ENCODE measurements around the gene RCBTB2. TPM values are rescaled to one million over a fixed set of nuclear protein-coding genes. Genes with fewer than 3 reads are reported as not detected.
A peak's percentile ranks its signal among the peaks of the same experiment; 100 is the strongest.
"Not testable (repeated sequence)": the region's sequence is repeated elsewhere in the genome, so short reads cannot be mapped to it uniquely, and the experiment has no call there.

Gene RCBTB2
- total and polyA plus RNA-seq, 3 donors from 2014 or later, result 10.0 to 15.6 (median 12.2) TPM

- Histone ChIP-seq H3K27ac (no peak overlapping the region), H3K4me3 (no peak overlapping the region), H3K9me3 (no peaks in the 10 kb centered on the region), H3K4me1 (peaks cover 5% of the 10 kb centered on the region), H3K27me3 (no peaks in the 10 kb centered on the region), H3K36me3 (ENCODE audit: low read depth, missing control alignments) (no peaks in the 10 kb centered on the region)
- no peak for TF ChIP-seq CTCF (IDR thresholded peaks at IDR 0.05)
- no peak for TF ChIP-seq POLR2A (IDR thresholded peaks at IDR 0.05)
- no peak for DNase-seq
- intact Hi-C loops (cut with DNase I; ENCODE audit: low total_unique reads), result no loop called here
- 62 to 67% methylated on average over 4 of the region's 4 CpGs for WGBS, 2 donors
Observed at GRCh38 chr13:48476686-48477085, 56.2 kb downstream of the RCBTB2 start.

- H3K9me3 ChIP-seq, result no peaks in the 10 kb centered on the region
- peaks cover 3% of the 10 kb centered on the region for H3K4me1 ChIP-seq
- H3K27ac ChIP-seq, result no peak overlapping the region
- no peaks in the 10 kb centered on the region for H3K36me3 ChIP-seq (ENCODE audit: low read depth, missing control alignments)
- TF ChIP-seq POLR2A (IDR thresholded peaks at IDR 0.05), result no peak
- no peak for TF ChIP-seq CTCF (IDR thresholded peaks at IDR 0.05)
- no peaks in the 10 kb centered on the region for H3K27me3 ChIP-seq
- intact Hi-C loops (cut with DNase I; ENCODE audit: low total_unique reads), result no loop called here
- no peak for DNase-seq
- H3K4me3 ChIP-seq, result no peak overlapping the region
Observed at GRCh38 chr13:48476215-48476614, 56.7 kb downstream of the RCBTB2 start.

DNA sequence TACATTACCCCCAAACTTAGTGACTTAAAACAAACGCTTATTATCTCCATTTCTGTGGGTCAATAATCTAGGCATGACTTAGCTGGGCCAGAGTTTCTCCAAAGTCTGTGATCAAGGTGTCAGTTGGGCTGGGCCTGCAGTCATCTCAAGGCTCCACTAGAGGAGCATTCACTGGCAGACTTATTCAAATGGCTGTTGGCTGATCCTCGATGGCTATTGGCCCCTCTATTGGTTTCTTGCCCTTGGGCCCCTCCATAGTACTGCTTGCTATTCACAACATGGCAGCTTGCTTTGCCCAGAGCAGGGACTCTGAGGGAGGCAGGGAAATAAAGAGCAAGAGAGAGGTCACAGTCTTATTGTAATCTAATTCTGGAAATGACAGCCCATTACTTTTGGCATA lies 57.6 kb downstream of the RCBTB2 start:
- Histone ChIP-seq H3K27me3 (no peaks in the 10 kb centered on the region), H3K4me1 (no peaks in the 10 kb centered on the region), H3K9me3 (no peaks in the 10 kb centered on the region), H3K4me3 (no peak overlapping the region), H3K27ac (no peak overlapping the region), H3K36me3 (ENCODE audit: low read depth, missing control alignments) (no peaks in the 10 kb centered on the region)
- DNase-seq, result no peak
- 87 to 93% methylated on average over 2 of the region's 2 CpGs for WGBS, 2 donors
- intact Hi-C loops (cut with DNase I; ENCODE audit: low total_unique reads), result no loop called here
- TF ChIP-seq POLR2A (IDR thresholded peaks at IDR 0.05) (no peak), CTCF (IDR thresholded peaks at IDR 0.05) (no peak)

DNA sequence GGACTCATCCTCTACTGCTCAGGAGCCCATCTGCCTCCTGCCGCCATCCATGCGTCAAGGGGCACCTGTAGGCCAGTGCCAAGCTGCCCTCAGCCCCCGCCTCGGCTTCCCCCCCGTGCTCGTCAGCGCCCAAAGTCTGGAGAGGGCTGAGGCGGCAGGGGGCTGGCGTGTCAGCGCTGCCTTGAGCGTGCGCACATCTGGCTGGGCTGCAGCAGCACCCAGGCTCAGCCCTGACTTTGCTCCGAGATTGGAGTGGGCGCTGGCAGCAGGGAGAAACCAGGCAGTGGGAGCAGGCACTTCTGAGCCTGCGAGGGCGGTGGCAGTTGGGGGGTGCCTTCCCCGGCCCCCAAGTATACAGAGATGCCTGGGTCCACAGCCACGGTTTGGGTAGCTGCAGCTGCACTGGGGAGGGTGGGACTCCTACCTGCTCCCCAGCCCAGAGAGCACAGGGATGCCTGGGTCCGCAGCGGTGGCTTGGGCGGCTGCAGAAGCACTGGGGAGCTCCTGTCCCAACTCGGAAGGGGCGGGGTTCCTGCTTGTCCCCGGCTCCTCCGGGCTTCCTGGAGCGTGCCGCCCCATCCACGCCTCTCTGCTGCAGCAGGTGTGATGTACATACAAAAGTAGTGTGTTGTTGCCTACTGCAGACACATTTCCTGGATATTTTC lies 75.2 kb downstream of the RCBTB2 start:
- Histone ChIP-seq H3K27ac (no peak overlapping the region), H3K9me3 (no peaks in the 10 kb centered on the region), H3K4me1 (no peaks in the 10 kb centered on the region), H3K27me3 (no peaks in the 10 kb centered on the region), H3K4me3 (peak overlapping the region in 1 of 2 donors; percentile 41), H3K36me3 (ENCODE audit: low read depth, missing control alignments) (no peaks in the 10 kb centered on the region)
- 63 to 77% methylated on average over 11 to 28 of the region's 28 CpGs for WGBS, 2 donors
- TF ChIP-seq CTCF (IDR thresholded peaks at IDR 0.05), result no peak
- TF ChIP-seq POLR2A (IDR thresholded peaks at IDR 0.05), result no peak
- intact Hi-C loops (cut with DNase I; ENCODE audit: low total_unique reads), result no loop called here
- no peak for DNase-seq

- Histone ChIP-seq H3K27ac (no peak overlapping the region), H3K4me1 (no peaks in the 10 kb centered on the region), H3K27me3 (no peaks in the 10 kb centered on the region), H3K4me3 (no peak overlapping the region), H3K36me3 (ENCODE audit: low read depth, missing control alignments) (no peaks in the 10 kb centered on the region), H3K9me3 (no peaks in the 10 kb centered on the region)
- intact Hi-C loops (cut with DNase I; ENCODE audit: low total_unique reads), result no loop called here
- TF ChIP-seq POLR2A (IDR thresholded peaks at IDR 0.05) (no peak), CTCF (IDR thresholded peaks at IDR 0.05) (no peak)
- DNase-seq, result no peak
- WGBS, 2 donors, result 85 to 93% methylated on average over 10 of the region's 10 CpGs
Observed at GRCh38 chr13:48456546-48456945, 76.3 kb downstream of the RCBTB2 start.

DNA sequence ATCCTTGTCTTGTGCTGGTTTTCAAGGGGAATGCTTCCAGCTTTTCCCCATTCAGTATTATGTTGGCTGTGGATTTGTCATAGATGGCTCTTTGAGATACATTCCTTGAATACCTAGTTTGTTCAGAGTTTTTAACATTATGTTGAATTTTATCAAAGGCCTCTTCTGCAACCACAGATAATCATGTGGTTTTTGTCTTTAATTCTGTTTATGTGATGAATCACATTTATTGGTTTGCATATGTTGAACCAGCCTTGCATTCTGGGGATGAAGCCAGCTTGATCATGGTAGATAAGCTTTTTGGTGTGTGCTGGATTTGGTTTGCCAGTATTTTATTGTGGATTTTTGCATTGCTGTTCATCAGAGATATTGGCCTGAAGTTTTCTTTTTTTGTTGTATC lies 81.7 kb downstream of the RCBTB2 start:
- H3K4me1 ChIP-seq; intact Hi-C loops (cut with DNase I; ENCODE audit: low total_unique reads); H3K27ac ChIP-seq; H3K9me3 ChIP-seq; DNase-seq; H3K36me3 ChIP-seq (ENCODE audit: low read depth, missing control alignments); H3K27me3 ChIP-seq; H3K4me3 ChIP-seq: not testable (repeated sequence)

Measured in testis (tissue), 3 donors.